Caco-2 (cell line): ENCODE measurements around the gene SLC5A3. TPM values are rescaled to one million over a fixed set of nuclear protein-coding genes. Genes with fewer than 3 reads are reported as not detected.

Experiments
- BruUV-seq: library from RNA; stranded (reverse); fragments of 400-500 nt; replicated peaks from 2 replicates; lab custom pipeline; 2021; lab: Mats Ljungman, UMichigan
- CTCF ChIA-PET: fragments of 300-600 bp; sonication (Branson Sonifier 250); formaldehyde crosslinking; loops from one replicate; lab custom pipeline; 2022; ENCODE audit warnings: antibody characterized with exemption; lab: Charles Lee
- POLR2A ChIA-PET: fragments of 300-600 bp; sonication (Branson Sonifier 250); formaldehyde crosslinking; loops from one replicate; lab custom pipeline; 2022; ENCODE audit warnings: antibody characterized with exemption; lab: Charles Lee
- DNase-seq, 2 experiments: peaks; one replicate each; pipeline versions ENCODE4 v3.0.0 to v3.0.0-alpha.2; 2020 to 2022
- H3K27me3 ChIP-seq: replicated peaks from 2 replicates; pipeline ENCODE4 v1.6.0; 2011; ENCODE audit warnings: low read length; ENCODE audit not compliant: control insufficient read depth, insufficient read depth
- H3K36me3 ChIP-seq: 2 replicates; pipeline ENCODE4 v1.5.1; 2011; ENCODE audit warnings: low read length; ENCODE audit not compliant: control insufficient read depth, insufficient read depth
- H3K4me1 ChIP-seq: fragments of 250-450 bp; sonication (Bioruptor Pico); 2 replicates; pipeline ENCODE4 v1.5.1; 2020; ENCODE audit warnings: mild to moderate bottlenecking
- H3K4me3 ChIP-seq: 2 replicates; pipeline ENCODE4 v1.5.1; 2011; ENCODE audit warnings: low read depth, mild to moderate bottlenecking, control low read depth, low read length
- H3K9me3 ChIP-seq: fragments of 250-450 bp; sonication (Bioruptor Pico); 2 replicates; pipeline ENCODE4 v1.5.1; 2020; ENCODE audit warnings: mild to moderate bottlenecking, moderate library complexity
- H3K27ac Mint-ChIP-seq: one replicate; pipeline ENCODE4 v1.8.0; 2022; ENCODE audit warnings: mixed read lengths; ENCODE audit not compliant: unreplicated experiment
- H3K27me3 Mint-ChIP-seq: one replicate; pipeline ENCODE4 v1.8.0; 2022; ENCODE audit warnings: mixed read lengths; ENCODE audit not compliant: insufficient read depth, unreplicated experiment
- H3K36me3 Mint-ChIP-seq: one replicate; pipeline ENCODE4 v1.8.0; 2022; ENCODE audit warnings: mild to moderate bottlenecking, mixed read lengths; ENCODE audit not compliant: insufficient read depth, unreplicated experiment
- H3K4me1 Mint-ChIP-seq: one replicate; pipeline ENCODE4 v1.8.0; 2022; ENCODE audit warnings: low read depth, mixed read lengths; ENCODE audit not compliant: unreplicated experiment
- H3K4me3 Mint-ChIP-seq: one replicate; pipeline ENCODE4 v1.8.0; 2022; ENCODE audit warnings: mild to moderate bottlenecking, moderate library complexity, mixed read lengths; ENCODE audit not compliant: unreplicated experiment
- H3K9me3 Mint-ChIP-seq: one replicate; pipeline ENCODE4 v1.8.0; 2022; ENCODE audit warnings: mixed read lengths; ENCODE audit not compliant: unreplicated experiment
- intact Hi-C: fragments of 100-400 bp; cut with micrococcal nuclease; formaldehyde crosslinking; loops from one replicate; pipeline ENCODE4 v1.10.0; 2022; ENCODE audit not compliant: unreplicated experiment
- total RNA-seq: library from RNA; stranded (reverse); gene quantifications from 2 replicates; pipeline ENCODE4 v1.2.3, GENCODE V29; 2022
- TF ChIP-seq, protein P1 (sequence below), 2 experiments: fragments of 200-600 bp in 1 of 2; IDR thresholded peaks; 1 replicate in 1 of 2; 2 replicates in 1 of 2; pipeline versions ENCODE4 v1.5.1 to v1.8.0; 2011 to 2022; ENCODE audit warnings: antibody characterized with exemption in 1 of 2, control low read depth in 1 of 2, inconsistent platforms in 1 of 2, low read depth in 1 of 2, low read length in 1 of 2, mild to moderate bottlenecking in 1 of 2, moderate library complexity in 1 of 2; ENCODE audit not compliant: insufficient read depth in 1 of 2, severe bottlenecking in 1 of 2, unreplicated experiment in 1 of 2

SLC5A3 gene
- total RNA-seq, 1 experiment from 2014 or later: 19.1 TPM

- H3K27me3 ChIP-seq: no peaks in the 10 kb centered on the region
- CTCF ChIA-PET: no interaction called here
- Mint-ChIP-seq H3K9me3 (no peaks in the 10 kb centered on the region), H3K27ac (no peak overlapping the region), H3K4me1 (no peaks in the 10 kb centered on the region), H3K4me3 (no peak overlapping the region), H3K36me3 (peaks cover 6% of the 10 kb centered on the region), H3K27me3 (no peaks in the 10 kb centered on the region)
- POLR2A ChIA-PET: no interaction called here
- no TSS peak for BruUV-seq
- DNase-seq: no peak
- no peaks in the 10 kb centered on the region for H3K36me3 ChIP-seq
- peaks cover 5% of the 10 kb centered on the region; the same call in 1 of the 2 replicates for H3K4me1 ChIP-seq
- no peak overlapping the region for H3K4me3 ChIP-seq
- no peaks in the 10 kb centered on the region for H3K9me3 ChIP-seq
- intact Hi-C loops: no loop called here
- TF ChIP-seq, protein P1, sequence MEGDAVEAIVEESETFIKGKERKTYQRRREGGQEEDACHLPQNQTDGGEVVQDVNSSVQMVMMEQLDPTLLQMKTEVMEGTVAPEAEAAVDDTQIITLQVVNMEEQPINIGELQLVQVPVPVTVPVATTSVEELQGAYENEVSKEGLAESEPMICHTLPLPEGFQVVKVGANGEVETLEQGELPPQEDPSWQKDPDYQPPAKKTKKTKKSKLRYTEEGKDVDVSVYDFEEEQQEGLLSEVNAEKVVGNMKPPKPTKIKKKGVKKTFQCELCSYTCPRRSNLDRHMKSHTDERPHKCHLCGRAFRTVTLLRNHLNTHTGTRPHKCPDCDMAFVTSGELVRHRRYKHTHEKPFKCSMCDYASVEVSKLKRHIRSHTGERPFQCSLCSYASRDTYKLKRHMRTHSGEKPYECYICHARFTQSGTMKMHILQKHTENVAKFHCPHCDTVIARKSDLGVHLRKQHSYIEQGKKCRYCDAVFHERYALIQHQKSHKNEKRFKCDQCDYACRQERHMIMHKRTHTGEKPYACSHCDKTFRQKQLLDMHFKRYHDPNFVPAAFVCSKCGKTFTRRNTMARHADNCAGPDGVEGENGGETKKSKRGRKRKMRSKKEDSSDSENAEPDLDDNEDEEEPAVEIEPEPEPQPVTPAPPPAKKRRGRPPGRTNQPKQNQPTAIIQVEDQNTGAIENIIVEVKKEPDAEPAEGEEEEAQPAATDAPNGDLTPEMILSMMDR (IDR thresholded peaks at IDR 0.05; ENCODE audit: insufficient read depth in 1 of 2, low read depth in 1 of 2, low read length in 1 of 2, severe bottlenecking in 1 of 2, unreplicated experiment in 1 of 2): no peak
Observed at GRCh38 chr21:34043333-34043732, 30.0 kb upstream of the SLC5A3 start.

DNA sequence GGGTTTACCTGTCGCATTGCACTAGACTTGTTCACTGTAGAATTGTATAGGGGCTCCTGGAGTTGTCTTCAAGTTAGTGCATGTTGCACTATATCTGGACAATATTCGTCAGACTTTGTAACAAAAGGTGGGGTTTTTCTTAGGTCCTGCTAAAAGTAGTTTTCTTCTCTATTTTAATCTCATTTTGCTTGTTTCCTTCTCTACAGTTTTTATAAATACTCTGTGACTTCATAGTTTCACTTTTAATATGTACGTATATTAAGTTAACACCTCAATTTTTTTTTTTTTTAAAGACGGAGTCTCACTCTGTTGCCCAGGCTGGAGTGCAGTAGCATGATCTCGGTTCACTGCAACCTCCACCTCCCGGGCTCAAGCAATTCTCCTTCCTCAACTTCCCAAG is 26.5 kb upstream of the SLC5A3 start:
- TF ChIP-seq, protein P1 (IDR thresholded peaks at IDR 0.05; ENCODE audit: insufficient read depth in 1 of 2, low read depth in 1 of 2, low read length in 1 of 2, severe bottlenecking in 1 of 2, unreplicated experiment in 1 of 2): no peak
- no peaks in the 10 kb centered on the region for H3K27me3 ChIP-seq
- intact Hi-C loops: no loop called here
- POLR2A ChIA-PET: no interaction called here
- no peaks in the 10 kb centered on the region for H3K4me1 Mint-ChIP-seq
- H3K36me3 Mint-ChIP-seq: no peaks in the 10 kb centered on the region
- no peaks in the 10 kb centered on the region for H3K36me3 ChIP-seq
- no peaks in the 10 kb centered on the region for H3K27me3 Mint-ChIP-seq
- CTCF ChIA-PET: no interaction called here
- no peaks in the 10 kb centered on the region for H3K9me3 Mint-ChIP-seq
- no peak overlapping the region for H3K27ac Mint-ChIP-seq
- H3K9me3 ChIP-seq: no peaks in the 10 kb centered on the region
- H3K4me3 Mint-ChIP-seq: no peak overlapping the region
- no TSS peak for BruUV-seq
- H3K4me3 ChIP-seq: no peak overlapping the region
- H3K4me1 ChIP-seq: no peaks in the 10 kb centered on the region
- DNase-seq: no peak

- Histone ChIP-seq H3K36me3 (no peaks in the 10 kb centered on the region), H3K4me3 (no peak overlapping the region), H3K4me1 (no peaks in the 10 kb centered on the region), H3K27me3 (no peaks in the 10 kb centered on the region), H3K9me3 (no peaks in the 10 kb centered on the region)
- ChIA-PET CTCF (no interaction called here), POLR2A (no interaction called here)
- Mint-ChIP-seq H3K4me1 (no peaks in the 10 kb centered on the region), H3K27me3 (no peaks in the 10 kb centered on the region), H3K4me3 (no peak overlapping the region), H3K9me3 (no peaks in the 10 kb centered on the region), H3K27ac (no peak overlapping the region), H3K36me3 (no peaks in the 10 kb centered on the region)
- DNase-seq: no peak
- no TSS peak for BruUV-seq
- TF ChIP-seq, protein P1 (IDR thresholded peaks at IDR 0.05; ENCODE audit: insufficient read depth in 1 of 2, low read depth in 1 of 2, low read length in 1 of 2, severe bottlenecking in 1 of 2, unreplicated experiment in 1 of 2): no peak
- intact Hi-C loops: no loop called here
Observed at GRCh38 chr21:34047835-34048234, 25.5 kb upstream of the SLC5A3 start.
